Small intestine (tissue), 7 donors: ENCODE measurements around the gene MLX. TPM values are rescaled to one million over a fixed set of nuclear protein-coding genes. Genes with fewer than 3 reads are reported as not detected.
A peak's percentile ranks its signal among the peaks of the same experiment; 100 is the strongest.
"Not testable (repeated sequence)": the region's sequence is repeated elsewhere in the genome, so short reads cannot be mapped to it uniquely, and the experiment has no call there.

ENCODE experiments used
- DNase-seq, 2 donors: peaks; one replicate each; pipeline versions ENCODE4 v3.0.0 to v3.0.0-alpha.2; 2013
- FAIRE-seq: peaks from 2 replicates; lab custom pipeline; 2012; peaks lifted over from hg19 to GRCh38; lab: Jason Lieb, UNC
- H3K27ac ChIP-seq, 3 donors: one replicate each; pipeline ENCODE4 v1.5.1; 2013; ENCODE audit warnings: low read length in 2 of 3, mild to moderate bottlenecking in 2 of 3, control low read depth in 1 of 3, inconsistent platforms in 1 of 3, low read depth in 1 of 3, moderate library complexity in 1 of 3
- H3K27me3 ChIP-seq, 3 donors: one replicate each; pipeline ENCODE4 v1.6.1; 2013; ENCODE audit warnings: low read length in 3 of 3, inconsistent platforms in 1 of 3; ENCODE audit not compliant: control insufficient read depth in 3 of 3, insufficient read depth in 3 of 3
- H3K36me3 ChIP-seq, 3 donors: one replicate each; pipeline ENCODE4 v1.6.1; 2013; ENCODE audit warnings: low read length in 3 of 3, inconsistent platforms in 1 of 3, low read depth in 1 of 3, mild to moderate bottlenecking in 1 of 3, moderate library complexity in 1 of 3; ENCODE audit not compliant: control insufficient read depth in 3 of 3, insufficient read depth in 2 of 3
- H3K4me1 ChIP-seq, 3 donors: one replicate each; pipeline ENCODE4 v1.6.1; 2013; ENCODE audit warnings: low read length in 2 of 3, inconsistent platforms in 1 of 3, low read depth in 1 of 3, mild to moderate bottlenecking in 1 of 3, moderate library complexity in 1 of 3; ENCODE audit not compliant: control insufficient read depth in 3 of 3, insufficient read depth in 2 of 3
- H3K4me3 ChIP-seq, 3 donors: one replicate each; pipeline ENCODE4 v1.5.1; 2013; ENCODE audit warnings: low read length in 3 of 3, control low read depth in 1 of 3, inconsistent platforms in 1 of 3, low read depth in 1 of 3, mild to moderate bottlenecking in 1 of 3, moderate library complexity in 1 of 3
- H3K9me3 ChIP-seq, 2 donors: one replicate each; pipeline ENCODE4 v1.6.1; 2013; ENCODE audit warnings: low read depth in 1 of 2, low read length in 1 of 2; ENCODE audit not compliant: control insufficient read depth in 2 of 2, insufficient read depth in 1 of 2
- WGBS, 3 donors: extraction: QIAGEN DNeasy Blood & Tissue Kit; methylation state at CpG; one replicate each; pipeline ENCODE4 v1.1.7; 2013; 5-methylcytosine and 5-hydroxymethylcytosine counted together
- polyA plus RNA-seq, 4 donors: library from polyadenylated mRNA; stranded (reverse) in 3 of 4; unstranded in 1 of 4; fragments of 200-250 nt in 3 of 4; fragments of 120-200 nt in 1 of 4; gene quantifications; one replicate each; pipeline versions ENCODE4 v1.2.1 to v1.2.3, GENCODE V29; 2013
- donor health status: healthy with polysubstance abuse.
- donor health status: control.
- donor health status: control.
- donor health status: Bipolar disorder and iron deficiency.
- donor health status: healthy.

MLX gene
- polyA plus RNA-seq, 4 donors, result 46.5 to 144 (median 89.4) TPM

- FAIRE-seq (no peak), DNase-seq (no peak)
- Histone ChIP-seq H3K27me3 (no peaks in the 10 kb centered on the region), H3K4me3 (no peak overlapping the region), H3K4me1 (peaks cover 3 to 28% (median 11%) of the 10 kb centered on the region in 3 donors), H3K9me3 (no peaks in the 10 kb centered on the region), H3K36me3 (peaks cover 0 to 59% (median 0%) of the 10 kb centered on the region in 3 donors), H3K27ac (no peak overlapping the region)
- 95 to 96% (median 96%) methylated on average over 14 of the region's 14 CpGs for WGBS, 3 donors
Measured at GRCh38 chr17:42538482-42538881, 28.4 kb upstream of the MLX start.

GRCh38 chr17:42540558-42540957 lies 26.3 kb upstream of the MLX start:
- H3K9me3 ChIP-seq, H3K27me3 ChIP-seq, H3K4me3 ChIP-seq, DNase-seq, FAIRE-seq: not testable (repeated sequence)
- Histone ChIP-seq H3K27ac (peak overlapping the region in 2 of 3 donors; percentile 30 to 74), H3K4me1 (peaks cover 0 to 22% (median 11%) of the 10 kb centered on the region in 3 donors), H3K36me3 (peaks cover 4 to 75% (median 5%) of the 10 kb centered on the region in 3 donors)
- WGBS, 3 donors, result 83 to 93% (median 87%) methylated on average over 3 to 4 of the region's 4 CpGs

- peaks cover 0 to 21% (median 11%) of the 10 kb centered on the region in 3 donors for H3K4me1 ChIP-seq
- H3K36me3 ChIP-seq, result peaks cover 4 to 75% (median 5%) of the 10 kb centered on the region in 3 donors
- H3K27ac ChIP-seq, result peak overlapping the region; percentile 63 to 74 (median 70)
- no peaks in the 10 kb centered on the region for H3K27me3 ChIP-seq
- H3K9me3 ChIP-seq, result no peaks in the 10 kb centered on the region
- DNase-seq (peak; percentile 58 to 87), FAIRE-seq (no peak)
- WGBS, 3 donors, result 60 to 72% (median 63%) methylated on average over 17 of the region's 17 CpGs
- no peak overlapping the region for H3K4me3 ChIP-seq
Measured at GRCh38 chr17:42541041-42541833, 25.7 kb upstream of the MLX start.

DNA sequence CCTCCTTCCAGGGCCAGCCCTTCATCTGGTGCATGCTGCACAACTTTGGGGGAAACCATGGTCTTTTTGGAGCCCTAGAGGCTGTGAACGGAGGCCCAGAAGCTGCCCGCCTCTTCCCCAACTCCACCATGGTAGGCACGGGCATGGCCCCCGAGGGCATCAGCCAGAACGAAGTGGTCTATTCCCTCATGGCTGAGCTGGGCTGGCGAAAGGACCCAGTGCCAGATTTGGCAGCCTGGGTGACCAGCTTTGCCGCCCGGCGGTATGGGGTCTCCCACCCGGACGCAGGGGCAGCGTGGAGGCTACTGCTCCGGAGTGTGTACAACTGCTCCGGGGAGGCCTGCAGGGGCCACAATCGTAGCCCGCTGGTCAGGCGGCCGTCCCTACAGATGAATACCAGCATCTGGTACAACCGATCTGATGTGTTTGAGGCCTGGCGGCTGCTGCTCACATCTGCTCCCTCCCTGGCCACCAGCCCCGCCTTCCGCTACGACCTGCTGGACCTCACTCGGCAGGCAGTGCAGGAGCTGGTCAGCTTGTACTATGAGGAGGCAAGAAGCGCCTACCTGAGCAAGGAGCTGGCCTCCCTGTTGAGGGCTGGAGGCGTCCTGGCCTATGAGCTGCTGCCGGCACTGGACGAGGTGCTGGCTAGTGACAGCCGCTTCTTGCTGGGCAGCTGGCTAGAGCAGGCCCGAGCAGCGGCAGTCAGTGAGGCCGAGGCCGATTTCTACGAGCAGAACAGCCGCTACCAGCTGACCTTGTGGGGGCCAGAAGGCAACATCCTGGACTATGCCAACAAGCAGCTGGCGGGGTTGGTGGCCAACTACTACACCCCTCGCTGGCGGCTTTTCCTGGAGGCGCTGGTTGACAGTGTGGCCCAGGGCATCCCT lies 23.5 kb upstream of the MLX start:
- H3K27ac ChIP-seq, result no peak overlapping the region
- WGBS, 3 donors, result 94 to 96% (median 96%) methylated on average over 39 of the region's 39 CpGs
- DNase-seq (no peak), FAIRE-seq (no peak)
- no peaks in the 10 kb centered on the region for H3K27me3 ChIP-seq
- H3K9me3 ChIP-seq, result no peaks in the 10 kb centered on the region
- H3K36me3 ChIP-seq, result peaks cover 4 to 61% (median 5%) of the 10 kb centered on the region in 3 donors
- peaks cover 2 to 14% (median 6%) of the 10 kb centered on the region in 3 donors for H3K4me1 ChIP-seq
- no peak overlapping the region for H3K4me3 ChIP-seq

- no peaks in the 10 kb centered on the region for H3K9me3 ChIP-seq
- no peak overlapping the region for H3K4me3 ChIP-seq
- 69 to 74% (median 73%) methylated on average over 8 of the region's 8 CpGs for WGBS, 3 donors
- H3K36me3 ChIP-seq, result peaks cover 4 to 47% (median 5%) of the 10 kb centered on the region in 3 donors
- H3K4me1 ChIP-seq, result peaks cover 6 to 23% (median 6%) of the 10 kb centered on the region in 3 donors
- H3K27ac ChIP-seq, result no peak overlapping the region
- FAIRE-seq, result no peak
- H3K27me3 ChIP-seq, result no peaks in the 10 kb centered on the region
- no peak for DNase-seq
Measured at GRCh38 chr17:42544874-42545283, 22.0 kb upstream of the MLX start.

DNA sequence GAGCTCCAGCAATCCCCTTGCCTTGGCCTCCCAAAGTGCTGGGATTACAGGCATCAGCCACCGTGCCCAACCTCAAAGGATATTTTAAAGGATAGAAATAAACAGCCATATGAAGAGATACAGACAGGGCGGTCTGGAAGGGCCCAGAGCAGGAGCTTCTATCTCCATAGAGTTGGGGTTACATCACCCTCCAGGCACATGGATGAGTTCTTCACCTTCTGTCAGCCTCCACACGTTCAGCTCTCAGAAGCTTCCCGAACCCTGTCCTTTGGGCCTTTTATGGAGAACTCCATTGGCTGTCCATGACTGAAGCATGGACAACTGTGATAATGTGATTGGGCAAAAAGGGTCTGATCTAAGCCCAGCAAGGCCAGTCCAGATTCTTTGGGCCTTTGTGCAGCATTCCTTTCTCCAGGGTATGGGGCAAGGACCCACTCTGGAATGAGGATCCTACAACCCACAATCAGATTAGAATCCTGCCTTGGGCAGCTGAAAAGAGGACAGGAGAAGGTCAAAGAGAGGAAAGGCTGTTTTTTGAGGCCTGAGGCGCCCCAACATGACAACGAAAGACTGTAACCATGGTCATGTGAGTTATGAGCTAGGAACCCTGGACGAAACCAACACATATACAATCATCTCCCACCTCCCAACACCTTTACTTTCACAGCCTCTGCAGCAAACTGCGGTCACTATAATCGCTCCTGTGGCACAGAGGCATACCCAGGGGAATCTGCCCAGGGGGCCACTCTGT lies 21.0 kb upstream of the MLX start:
- H3K27me3 ChIP-seq, H3K27ac ChIP-seq, H3K9me3 ChIP-seq, FAIRE-seq, DNase-seq, H3K4me3 ChIP-seq: not testable (repeated sequence)
- WGBS, 3 donors, result 87 to 92% (median 88%) methylated on average over 7 to 9 of the region's 9 CpGs
- H3K36me3 ChIP-seq, result peaks cover 4 to 42% (median 5%) of the 10 kb centered on the region in 3 donors
- peaks cover 3 to 19% (median 6%) of the 10 kb centered on the region in 3 donors for H3K4me1 ChIP-seq

- H3K4me3 ChIP-seq, result no peak overlapping the region
- H3K9me3 ChIP-seq, result no peaks in the 10 kb centered on the region
- FAIRE-seq, result no peak
- no peaks in the 10 kb centered on the region for H3K27me3 ChIP-seq
- H3K36me3 ChIP-seq, result peaks cover 4 to 35% (median 5%) of the 10 kb centered on the region in 3 donors
- 85 to 86% (median 85%) methylated on average over 23 of the region's 23 CpGs for WGBS, 3 donors
- no peak for DNase-seq
- H3K27ac ChIP-seq, result no peak overlapping the region
- H3K4me1 ChIP-seq, result peaks cover 0 to 14% (median 6%) of the 10 kb centered on the region in 3 donors
Measured at GRCh38 chr17:42547001-42547461, 19.9 kb upstream of the MLX start.
